HG02970 (cell line): ENCODE results near the gene LCE3D.
"Not testable (repeated sequence)": the region's sequence is repeated elsewhere in the genome, so short reads cannot be mapped to it uniquely, and the experiment has no call there.

Experiments used
- ATAC-seq: cut with Tn5 transposase; IDR thresholded peaks from one replicate; pipeline ENCODE4 v1.9.1; 2021; ENCODE audit warnings: mild to moderate bottlenecking, moderate library complexity, moderate number of reproducible peaks; ENCODE audit not compliant: unreplicated experiment, low FRiP score

Gene LCE3D, protein sequence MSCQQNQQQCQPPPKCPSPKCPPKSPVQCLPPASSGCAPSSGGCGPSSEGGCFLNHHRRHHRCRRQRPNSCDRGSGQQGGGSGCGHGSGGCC

DNA sequence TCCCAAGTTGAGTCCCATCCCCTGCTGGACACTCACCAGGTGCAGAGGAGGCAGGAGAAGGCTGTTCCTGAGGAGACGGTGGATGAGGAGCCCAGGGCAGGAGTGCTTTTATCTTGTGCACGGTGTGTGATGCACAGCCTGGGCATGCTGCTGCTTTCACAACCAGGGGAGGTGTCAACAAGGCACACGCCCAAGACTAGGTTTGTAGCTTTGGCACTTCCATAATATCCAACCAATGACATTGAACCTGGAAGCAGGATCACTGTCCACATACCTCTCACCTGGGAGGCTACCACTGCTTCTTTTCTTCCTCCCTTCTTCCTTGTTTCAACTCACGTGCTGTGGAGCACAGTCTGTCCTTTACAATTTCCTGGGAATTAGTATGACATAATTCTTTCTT, at the start of gene LCE3D:
Gene LCE3D, minus strand, starts transcription at position 84 of the 400 bp plus-strand sequence. CDS start 580 bp downstream, outside the sequence.
- ATAC-seq: no peak

DNA sequence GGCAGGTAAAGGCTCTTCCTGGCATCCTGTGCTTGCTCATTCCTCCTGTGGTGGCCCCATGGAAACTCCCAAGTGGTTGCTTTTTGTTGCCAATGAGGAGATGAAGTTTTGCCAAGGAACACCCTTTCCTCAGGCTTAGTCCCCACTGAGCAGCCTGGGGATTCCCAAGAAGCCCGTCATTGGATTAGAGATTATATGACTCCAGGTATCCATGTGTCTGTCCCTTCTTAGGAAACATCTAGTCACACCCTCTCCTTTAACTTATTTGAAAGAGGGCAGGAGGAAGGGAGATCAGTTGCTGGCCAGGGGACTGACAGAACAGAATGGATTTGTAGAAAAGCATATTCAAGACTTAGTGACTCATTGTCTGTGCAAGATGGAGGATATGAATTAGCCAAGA, 46.4 kb upstream of the LCE3D start:
- ATAC-seq: no peak

DNA sequence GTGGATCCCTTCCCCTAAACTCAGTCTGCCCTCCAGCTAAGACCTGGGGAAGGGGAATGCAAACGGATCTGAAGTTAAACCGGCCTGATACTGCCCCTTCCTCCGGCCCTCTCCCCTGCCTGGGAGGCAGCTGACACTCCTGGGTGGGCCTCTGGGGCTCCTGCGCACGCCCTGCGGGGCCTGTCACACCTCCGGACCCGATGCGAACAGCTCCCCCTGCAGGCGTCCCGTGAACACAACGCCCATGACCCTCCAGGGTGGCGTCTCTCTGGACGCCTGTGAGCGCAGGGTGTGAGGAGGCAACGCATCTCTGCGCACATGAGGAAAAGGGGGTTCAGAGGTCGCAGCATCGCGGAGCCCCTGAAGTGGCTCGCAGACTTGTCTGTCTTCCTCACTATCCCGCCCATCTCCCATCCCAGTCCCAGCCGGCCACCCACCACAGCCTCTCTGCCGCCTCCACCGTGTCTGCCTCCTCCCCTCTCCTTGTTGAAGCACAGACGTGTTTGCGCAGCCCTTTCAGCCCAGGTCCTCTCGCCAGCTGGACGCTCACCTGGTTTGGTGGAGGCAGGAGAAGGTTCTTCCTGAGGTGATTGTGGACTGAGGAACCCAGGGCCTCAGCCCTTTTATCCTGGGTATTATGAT, 43.0 kb upstream of the LCE3D start:
- ATAC-seq: no peak

DNA sequence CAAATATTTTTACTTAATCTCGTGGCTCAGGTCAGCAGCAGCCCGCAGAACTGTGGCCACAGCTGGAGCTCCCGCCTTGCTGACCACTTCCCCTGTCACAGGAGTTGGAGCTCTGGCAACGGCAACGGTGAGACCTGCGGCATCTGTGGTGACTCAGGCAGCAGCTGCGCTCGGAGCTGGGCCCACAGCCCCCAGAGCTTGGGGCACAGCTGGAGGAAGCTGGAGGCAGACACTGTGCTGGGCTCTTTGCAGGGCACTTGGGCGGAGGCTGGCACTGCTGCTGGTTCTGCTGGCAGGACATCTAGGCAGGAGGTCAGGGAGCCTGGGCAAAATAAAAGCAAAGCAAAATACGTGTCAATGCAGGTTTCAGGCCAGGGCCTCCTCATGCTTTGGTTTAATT, 42.5 kb upstream of the LCE3D start, which contains the start of gene LCE3A:
Gene LCE3A, minus strand, starts transcription at position 301 of the 400 bp plus-strand sequence. Its CDS starts 0 bp downstream, at position 301.
- ATAC-seq: no peak

DNA sequence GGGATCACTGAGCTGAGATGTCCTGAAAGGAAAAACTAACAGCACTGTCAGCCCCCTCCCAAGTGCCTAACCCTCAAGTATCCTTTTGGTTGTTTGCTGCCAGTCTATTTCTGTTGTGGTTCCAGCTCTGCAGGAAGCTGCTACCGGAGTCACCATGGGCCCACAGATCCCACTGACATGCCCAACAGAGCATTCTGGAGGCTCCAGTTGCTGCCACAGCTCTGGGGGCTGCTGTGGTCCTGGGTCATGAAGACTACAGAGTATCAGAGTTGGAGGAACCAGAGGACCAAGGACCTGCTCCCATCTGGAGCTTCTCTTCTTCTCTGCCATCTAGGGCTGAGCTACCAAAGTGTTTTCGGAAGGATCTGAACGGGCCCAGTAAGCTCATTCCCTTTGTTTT, 41.7 kb upstream of the LCE3D start:
- ATAC-seq: no peak

DNA sequence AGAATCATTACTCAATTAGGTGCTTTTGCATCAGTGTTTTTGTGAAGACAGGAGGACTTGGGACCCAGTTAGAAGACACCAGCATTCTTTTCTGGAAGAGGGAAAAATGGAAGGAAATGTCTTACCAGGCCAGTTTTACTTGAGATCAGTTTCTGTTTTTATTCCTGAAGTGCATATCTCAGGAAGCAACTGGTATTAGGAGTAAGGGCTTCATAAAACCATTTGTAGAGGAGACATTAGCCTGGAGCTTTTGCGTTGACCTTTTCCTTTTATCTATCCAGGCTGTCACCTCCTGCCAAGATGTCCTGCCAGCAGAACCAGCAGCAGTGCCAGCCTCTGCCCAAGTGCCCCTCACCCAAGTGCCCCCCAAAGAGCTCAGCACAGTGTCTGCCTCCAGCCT, 33.2 kb upstream of the LCE3D start, which contains the start of gene LCE3B:
Gene LCE3B, plus strand, starts transcription at position 301 of the 400 bp plus-strand sequence. Its CDS starts 0 bp downstream, at position 301.
- ATAC-seq: no peak

DNA sequence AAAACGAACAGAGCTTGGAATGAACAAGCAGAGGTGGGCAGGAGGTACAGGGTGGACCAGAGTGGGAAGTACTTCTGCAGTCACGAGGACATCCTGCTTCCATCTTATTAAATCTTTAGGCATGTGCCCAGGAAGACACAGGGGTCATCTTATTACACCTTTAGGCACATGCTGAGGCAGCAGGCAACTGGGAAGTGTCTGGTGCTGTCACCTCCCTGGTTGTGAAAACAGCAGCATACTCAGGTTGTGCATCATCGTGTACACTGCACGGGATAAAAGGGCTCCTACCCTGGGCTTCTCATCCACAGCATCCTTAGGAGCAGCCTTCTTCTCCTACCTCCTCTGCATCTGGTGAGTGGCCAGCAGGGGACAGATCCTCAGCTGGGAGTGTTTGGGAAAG, 19.6 kb upstream of the LCE3D start, which contains the start of gene LCE3C:
Gene LCE3C, plus strand, starts transcription at position 301 of the 400 bp plus-strand sequence. CDS start 498 bp downstream, outside the sequence.
- ATAC-seq: no peak

DNA sequence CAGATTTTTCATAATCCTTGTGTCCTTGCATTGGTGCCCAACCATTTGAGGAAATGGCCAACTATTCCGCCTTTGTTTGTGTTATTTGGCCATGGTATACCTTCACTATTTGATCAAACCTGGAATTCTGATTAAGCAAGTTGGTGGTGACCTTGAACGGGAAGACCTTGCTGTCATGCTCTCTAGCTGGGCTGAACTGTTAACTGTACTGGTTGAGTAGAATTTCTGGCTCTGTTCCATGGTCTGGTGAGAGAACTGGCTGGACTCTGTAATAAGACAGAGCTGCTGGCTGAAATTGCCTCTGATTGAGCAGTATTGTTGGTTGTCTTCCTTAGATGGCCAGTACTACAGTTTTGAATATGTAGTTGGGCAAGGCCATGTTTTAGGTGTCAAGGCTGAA, 16.7 kb upstream of the LCE3D start:
- no peak for ATAC-seq

DNA sequence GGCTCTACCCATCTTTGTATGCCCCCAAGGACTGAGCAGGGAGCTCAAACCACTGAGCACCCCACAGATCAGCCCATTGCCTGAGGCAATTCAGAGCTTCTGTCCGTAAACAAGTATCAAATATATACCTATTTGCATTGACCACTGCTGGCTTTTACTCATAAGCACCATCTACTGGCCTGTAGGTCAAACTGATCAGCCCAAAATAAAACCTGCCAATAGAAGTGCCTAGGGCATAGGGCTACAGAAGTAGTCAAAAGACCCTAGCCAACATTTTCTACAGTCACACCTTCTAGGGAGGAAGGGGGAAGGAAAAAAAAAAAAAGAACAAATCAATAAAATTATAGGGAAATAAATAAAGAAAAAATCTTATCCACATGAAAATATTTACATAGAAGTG, 5.3 kb upstream of the LCE3D start:
- ATAC-seq: no peak

DNA sequence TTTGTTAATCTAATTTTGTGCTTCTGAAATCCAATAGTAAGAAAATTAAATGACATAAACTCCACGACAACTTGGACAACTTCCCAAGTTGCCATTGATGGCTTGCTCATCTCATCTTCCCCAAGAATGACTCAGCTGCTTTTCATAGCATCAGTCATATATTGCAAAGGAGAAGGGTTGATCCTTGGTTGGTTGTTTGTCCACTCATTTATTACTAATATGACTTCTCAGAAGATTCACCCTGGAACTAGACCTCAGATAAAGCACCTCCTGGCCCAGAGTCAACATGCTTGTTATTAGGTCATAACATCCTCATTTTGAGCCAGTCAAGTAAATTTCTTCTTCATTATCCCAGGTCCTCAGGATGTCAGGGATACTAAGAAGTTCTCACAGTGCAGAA, 2.3 kb upstream of the LCE3D start:
- no peak for ATAC-seq

DNA sequence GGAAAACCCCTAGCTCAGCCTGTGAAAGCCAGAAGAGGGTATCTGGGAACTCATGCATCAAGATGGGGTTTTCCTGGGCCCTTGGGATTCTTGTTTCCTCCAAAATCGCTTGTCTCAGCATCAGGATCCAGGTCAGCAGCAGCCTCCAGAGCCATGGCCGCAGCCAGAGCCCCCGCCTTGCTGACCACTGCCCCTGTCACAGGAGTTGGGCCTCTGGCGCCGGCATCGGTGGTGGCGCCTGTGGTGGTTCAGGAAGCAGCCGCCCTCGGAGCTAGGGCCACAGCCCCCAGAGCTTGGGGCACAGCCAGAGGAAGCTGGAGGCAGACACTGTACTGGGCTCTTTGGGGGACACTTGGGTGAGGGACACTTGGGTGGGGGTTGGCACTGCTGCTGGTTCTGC, 790 bp downstream of the LCE3D start:
- not testable (repeated sequence) for ATAC-seq

DNA sequence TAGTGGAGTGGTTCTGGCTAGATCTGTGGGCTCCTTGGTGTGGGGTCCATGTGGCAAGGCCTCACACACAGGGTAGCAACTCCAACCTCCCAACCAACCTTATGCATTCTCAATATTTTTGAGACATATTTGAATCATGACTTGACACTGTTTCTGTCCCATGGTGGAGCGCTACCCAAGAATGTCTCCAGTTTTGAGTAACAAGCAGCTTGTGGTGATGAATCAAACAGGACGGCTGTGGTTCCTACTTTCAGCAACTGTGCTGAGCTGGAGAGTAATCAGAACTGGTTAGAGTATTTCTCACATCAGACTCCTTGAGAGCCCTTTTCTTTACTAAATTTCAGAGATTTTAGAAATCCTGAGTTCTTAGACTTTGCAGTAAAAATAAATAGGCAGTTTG, 3.1 kb downstream of the LCE3D start:
- no peak for ATAC-seq

DNA sequence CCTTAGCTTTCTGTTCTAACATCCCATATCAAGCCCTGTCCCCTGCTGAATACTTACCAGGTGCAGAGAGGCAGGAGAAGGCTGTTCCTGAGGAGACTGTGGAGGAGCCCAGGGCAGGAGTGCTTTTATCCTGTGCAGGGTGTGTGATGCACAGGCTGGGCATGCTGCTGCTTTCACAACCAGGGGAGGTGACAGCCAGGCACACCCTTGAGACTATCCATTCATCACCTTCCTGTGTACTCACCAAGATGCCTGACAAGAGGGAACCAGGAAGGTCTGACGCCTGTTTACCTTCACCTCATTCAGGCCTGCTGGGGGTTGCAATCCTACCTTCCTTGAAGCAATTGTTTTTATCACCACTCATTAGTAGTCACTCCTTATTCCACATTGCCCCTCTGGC, 13.6 kb downstream of the LCE3D start, which contains the start of gene LCE3E:
Gene LCE3E, minus strand, starts transcription at position 100 of the 400 bp plus-strand sequence. CDS start 572 bp downstream, outside the sequence.
- no peak for ATAC-seq

DNA sequence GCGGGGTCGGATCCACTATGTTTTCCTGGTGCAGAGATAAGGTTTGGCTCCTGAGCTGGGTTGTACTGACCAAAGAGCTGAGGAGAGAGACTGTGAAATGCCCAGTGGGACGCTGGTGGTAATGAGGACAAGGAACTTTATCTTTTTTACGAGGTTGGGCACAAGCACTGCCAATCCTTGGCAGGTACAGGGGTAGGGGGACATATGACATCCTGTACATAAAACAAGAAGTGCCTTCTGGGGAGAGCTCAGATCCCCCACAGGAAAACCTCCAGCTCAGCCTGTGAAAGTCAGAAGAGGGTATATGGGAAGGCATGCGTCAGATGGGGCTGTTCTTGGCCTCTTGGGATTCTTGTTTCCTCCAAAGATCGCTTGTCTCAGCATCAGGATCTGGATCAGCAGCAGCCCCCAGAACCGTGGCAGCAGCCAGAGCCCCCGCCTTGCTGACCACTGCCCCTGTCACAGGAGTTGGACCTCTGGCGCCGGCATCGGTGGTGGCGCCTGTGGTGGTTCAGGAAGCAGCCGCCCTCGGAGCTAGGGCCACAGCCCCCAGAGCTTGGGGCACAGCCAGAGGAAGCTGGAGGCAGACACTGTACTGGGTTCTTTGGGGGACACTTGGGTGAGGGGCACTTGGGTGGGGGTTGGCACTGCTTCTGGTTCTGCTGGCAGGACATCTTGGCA, 14.6 kb downstream of the LCE3D start:
- ATAC-seq: no peak

DNA sequence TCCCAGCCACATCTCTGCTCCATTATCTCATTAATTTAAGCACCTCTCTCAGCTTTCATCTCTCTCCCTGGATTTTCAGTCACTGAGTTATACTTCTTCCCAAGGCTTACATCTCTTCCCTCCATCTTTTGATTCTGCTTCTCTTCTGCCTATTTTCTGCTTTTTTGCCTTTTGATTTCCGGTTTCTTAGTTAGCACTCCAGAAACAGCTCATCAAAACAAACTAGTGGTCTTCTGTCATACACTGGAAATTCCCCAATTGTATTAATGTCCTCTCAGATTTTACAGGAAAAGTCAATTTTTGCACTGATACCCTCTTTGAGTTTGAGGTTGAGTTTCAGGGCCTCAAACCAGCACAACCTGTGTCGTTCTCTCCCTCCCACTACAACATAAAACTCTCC, 15.2 kb downstream of the LCE3D start:
- no peak for ATAC-seq

DNA sequence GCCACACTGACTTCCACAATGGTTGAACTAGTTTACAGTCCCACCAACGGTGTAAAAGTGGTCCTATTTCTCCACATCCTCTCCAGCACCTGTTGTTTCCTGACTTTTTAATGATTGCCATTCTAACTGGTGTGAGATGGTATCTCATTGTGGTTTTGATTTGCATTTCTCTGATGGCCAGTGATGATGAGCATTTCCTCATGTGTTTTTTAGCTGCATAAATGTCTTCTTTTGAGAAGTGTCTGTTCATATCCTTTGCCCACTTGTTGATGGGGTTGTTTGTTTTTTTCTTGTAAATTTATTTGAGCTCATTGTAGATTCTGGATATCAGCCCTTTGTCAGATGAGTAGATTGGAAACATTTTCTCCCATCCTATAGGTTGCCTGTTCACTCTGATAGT, 32.0 kb downstream of the LCE3D start:
- ATAC-seq: not testable (repeated sequence)

DNA sequence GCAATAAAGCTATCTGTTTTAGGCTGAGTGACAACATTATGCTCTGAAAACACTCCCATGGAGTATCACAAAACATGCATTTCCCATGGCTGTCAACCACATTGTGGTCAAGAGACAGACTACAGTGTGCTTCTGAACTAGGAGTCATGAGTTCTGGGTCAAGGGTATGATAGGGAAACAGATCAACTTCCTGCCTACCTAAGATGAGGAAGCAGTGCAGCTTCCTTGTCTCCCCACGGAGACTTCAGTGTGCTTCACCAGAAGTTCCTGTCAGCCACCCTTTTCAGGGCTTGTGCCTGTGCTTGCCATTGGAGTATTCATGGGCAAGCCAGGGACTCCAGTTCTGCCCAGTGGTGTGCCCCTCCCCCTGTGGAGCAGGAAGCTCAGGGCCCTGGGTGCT, 33.6 kb downstream of the LCE3D start:
- no peak for ATAC-seq

DNA sequence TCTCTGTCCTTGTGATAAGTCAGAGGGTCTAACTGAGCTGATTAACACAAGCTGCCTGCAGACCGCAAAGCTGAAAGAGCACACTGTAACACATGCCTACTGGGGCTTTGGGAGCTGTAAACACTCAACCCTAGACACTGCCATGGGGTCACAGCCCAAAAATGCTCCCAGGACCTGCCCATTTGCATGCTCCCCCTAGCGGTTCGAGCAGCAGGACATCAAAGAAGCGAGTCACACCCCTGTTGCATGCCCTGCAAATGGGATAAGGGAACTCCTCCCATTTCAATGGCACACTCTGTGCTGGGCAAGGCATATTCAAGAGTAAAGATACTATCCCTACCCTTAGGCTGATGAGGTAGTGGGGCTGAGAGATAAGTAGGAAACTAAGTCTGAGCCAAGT, 36.5 kb downstream of the LCE3D start:
- no peak for ATAC-seq

DNA sequence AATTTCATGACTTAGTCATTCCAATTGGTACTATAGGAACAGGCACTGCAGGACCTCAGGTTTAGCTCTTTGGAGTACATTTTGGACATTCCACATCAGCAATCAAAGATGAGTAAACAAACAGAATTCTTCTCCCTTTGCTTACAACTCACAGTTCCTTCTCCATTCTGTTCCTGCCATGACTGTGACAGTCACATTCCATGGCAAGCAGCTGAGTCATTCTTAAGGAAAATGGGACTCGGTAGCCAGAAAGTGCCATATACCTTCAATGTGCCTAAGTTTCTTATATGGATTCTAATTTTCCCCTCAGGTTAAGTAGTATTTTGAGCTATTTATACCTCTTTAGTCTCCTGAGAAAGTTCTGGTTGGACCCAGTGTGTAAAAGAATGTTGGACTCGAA, 40.4 kb downstream of the LCE3D start:
- no peak for ATAC-seq

DNA sequence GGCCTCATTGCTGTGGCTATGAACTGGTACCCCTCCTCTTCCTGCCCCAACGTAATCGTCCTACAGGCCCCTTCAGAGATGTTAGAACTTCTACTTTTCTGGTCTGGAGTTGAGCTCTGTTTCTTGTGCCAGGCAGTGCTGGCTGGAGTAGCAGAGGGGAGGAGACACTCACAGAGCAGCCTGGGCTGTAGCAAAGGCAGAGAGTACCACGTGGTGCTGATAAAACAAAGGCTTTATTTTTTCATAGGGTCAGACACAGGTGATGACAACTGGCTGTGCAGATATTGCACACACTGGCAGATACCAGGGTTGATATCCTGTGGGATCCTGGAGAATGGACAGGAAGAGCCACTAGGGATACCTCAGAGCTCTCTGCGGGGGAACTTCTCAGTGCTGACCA, 42.8 kb downstream of the LCE3D start:
- no peak for ATAC-seq

DNA sequence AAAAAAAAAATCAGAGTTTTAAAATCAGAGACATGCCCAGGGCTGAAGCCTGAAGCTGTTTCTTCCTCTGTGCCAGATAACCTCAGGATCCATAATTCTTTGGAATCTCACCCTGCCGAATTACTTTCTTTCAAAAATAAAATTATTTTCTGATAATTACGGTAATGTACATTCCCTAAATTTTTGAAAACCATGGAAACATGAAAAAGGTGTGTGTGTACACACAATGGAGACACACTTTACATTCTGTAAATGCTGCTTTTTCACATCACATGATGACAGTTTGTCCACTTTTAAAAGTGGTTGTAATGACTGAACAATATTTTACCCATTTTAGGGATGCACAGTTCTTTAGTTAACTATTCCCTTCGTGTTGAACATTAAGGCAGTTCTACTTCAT, 44.5 kb downstream of the LCE3D start:
- no peak for ATAC-seq
